ENCODE data around the gene NPFFR1.

The NPFFR1 gene

DNA sequence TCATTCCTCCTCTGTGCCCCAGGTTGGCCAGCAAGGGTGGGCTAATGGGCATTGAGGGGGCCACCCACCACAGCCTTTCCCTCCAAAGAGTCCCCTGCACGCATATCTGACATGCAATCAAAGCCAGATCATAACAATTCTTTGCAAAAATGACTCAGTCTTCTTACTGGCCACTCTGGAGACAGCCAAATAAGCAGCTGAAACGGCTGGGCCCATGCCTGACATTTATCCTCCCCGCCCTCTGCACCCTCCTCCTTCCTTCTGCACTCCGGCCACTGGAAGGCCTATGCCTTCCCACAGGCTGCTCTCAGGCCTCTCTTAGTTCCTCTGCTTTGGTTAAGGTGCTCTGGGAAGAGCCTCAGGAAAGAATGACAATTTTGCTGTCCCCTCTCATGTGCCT, 29.2 kb upstream of the NPFFR1 start:
- no peak for DNase-seq (ENCODE audit: low read depth)

DNA sequence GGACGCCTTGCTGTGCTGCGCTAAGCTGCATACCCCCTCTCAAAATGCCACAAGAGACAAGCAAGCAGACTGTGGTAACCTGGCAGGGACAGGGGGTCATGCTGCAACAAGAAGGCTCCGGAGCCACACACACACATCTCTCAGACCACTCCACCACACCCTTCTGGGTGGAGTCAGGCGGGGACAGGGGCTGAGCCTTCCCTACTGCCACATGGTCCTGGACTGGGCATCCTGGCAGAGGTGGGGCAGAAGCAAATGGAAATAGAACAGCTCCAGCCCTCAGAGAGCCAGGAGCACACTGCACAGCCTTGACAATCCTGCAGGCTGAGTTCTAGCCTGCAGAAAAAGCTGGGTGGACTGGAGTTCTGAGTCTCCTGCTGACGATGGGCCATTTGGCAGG, 28.4 kb upstream of the NPFFR1 start:
- no peak for DNase-seq (ENCODE audit: low read depth)

DNA sequence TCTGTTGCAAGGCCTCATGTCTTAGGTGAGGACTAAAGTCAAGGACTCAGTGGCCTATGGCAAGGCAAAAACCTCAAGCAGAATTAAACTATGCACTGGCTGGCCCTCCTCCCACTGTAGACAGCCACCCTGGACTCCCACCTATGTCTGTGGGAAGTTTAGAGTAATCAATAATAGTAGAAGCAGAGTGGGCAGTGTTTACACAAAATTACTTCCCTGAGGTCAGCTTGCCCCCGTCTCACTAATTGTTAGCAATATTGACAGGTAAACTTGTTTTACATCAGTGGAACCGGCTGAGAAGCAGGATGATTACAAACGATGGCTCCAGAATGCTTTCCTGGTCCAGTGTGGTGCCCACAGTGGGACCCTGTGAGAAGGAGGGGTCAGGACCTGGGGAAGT, 27.9 kb upstream of the NPFFR1 start:
- no peak for DNase-seq (ENCODE audit: low read depth)

DNA sequence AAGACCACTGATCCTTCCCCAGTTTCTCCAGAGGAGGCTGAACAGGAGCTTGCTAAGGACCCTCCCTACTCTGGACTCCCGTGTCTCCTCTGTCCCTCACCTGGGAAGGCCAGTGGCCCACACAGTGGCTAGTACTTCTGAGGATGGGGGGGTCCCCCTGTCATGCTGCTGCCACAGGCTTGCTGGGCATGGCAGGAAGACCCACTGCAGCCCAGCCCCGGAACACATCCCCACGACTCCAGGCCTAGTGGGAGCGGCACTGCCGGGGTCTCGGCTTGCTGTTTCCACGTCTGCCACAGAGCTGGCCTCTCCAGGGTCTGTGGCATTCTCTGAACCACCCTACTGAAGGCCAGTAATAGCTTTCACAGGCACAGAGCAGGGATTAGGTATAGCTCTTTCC, 25.9 kb upstream of the NPFFR1 start:
- no peak for DNase-seq (ENCODE audit: low read depth)

DNA sequence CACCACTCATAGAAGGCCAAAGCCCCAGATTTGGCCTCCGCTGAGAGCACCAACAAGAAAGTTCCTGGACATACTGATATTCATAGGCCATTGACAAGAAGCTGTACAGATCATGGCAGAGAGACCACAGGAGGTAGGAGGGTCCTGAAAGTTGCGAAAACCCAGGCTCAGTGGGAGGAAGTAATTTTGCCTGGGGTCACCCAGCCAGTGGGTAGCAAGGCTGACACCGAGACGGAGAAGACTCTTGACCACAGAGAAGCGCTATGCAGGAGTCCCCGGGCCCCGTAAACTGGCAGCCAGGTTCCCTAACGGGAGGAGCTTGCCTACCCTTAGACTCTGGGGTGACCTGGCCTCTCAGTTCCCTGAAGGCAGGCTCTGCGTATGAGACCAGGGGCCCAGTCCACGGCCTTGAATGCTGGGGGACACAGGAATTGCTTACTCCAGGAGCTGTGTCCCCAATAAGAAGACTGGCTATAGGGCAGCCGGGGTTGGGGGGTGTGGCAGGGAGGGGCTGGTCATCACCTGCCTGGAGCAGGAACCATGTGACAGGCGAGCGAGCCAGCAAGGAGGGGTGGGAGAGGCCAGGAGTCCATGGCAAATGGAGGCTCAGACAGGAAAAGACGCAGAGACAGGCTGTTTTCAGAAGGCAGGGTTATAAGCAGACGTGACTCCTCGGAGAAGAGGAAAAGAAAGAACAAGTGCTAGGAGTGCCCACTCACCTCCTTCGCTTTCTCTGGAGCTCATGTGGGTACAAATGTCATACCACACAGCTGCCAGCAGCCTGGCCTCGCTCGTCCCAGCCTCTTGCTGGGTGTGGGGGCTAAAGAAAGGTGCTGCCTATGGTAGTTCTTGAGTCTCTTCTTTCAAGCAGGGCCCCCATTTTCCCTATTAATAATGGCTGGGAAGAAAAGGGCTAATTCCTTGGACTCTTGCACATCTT, 24.6 kb upstream of the NPFFR1 start:
- no peak for DNase-seq (ENCODE audit: low read depth)

DNA sequence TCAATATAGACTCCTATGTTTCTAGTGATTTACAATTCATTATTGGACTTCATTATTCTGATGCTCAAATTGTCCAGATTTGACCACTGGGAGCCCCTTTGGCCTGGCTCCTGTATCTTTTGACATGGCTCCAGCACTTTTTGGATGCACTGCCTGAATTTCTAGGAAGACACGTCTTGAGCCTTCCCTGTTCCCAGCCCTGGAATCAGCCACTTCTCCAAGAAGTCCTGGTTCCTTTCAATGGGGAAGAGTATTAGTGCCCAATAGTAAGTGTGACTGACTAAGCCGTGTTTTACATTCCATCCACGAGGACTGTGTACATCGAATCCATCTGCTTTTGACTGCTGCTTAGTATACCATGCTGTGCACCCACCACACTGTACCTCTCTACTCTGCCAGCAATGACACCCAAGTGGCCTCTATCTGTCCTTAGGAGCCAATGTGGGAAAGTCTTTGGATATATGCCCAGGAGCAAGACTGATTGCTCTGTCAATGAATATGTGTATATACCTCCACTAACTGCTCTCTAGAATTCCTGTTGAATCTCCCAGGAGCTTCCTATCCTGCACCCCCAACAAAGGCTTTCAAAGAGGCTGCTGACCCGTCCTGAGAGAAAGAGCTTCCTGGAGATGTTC, 23.2 kb upstream of the NPFFR1 start:
- no peak for DNase-seq (ENCODE audit: low read depth)

DNA sequence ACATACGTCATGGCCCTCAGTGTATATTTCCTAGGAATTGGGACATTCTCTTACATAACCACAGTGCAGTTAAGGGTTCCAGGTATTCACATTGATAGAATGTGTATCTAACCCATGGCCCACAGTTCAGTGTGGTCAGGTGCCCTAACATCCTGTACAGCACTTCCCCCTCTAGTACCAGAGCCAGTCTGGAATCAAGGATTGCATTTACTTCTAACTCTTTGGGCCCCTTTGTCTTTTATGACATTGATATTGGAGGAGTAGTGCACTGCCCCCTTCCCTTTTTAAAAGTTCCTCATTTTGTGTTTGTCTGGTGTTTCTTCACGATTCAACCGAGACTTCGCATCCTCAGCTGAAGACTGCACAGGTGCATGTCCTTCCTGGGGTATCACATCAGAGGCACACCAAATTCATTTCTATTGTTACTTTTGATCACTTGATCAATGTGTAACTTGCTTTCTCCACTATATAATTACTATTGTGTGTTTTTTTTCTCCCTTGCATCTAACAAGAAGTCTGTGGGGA, 22.4 kb upstream of the NPFFR1 start:
- no peak for DNase-seq (ENCODE audit: low read depth)

DNA sequence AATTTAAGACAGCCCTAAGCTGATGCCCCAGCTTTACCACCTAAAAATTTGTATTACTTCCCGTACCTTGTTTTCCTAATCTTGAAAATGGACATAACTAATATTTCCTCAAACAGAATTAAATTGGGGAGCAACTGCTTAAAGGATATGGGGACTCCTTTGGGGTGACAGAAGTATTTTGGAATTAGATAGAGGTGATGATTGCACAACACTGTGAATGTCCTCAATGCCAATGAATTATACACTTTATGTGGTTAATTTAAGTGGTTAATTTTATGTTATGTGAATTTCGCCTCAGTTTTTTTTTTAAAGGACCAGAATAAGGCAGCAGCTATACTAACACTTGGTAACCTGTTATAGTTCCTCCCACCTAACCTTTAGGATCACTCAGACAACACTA, 19.9 kb upstream of the NPFFR1 start:
- DNase-seq (ENCODE audit: low read depth): no peak

DNA sequence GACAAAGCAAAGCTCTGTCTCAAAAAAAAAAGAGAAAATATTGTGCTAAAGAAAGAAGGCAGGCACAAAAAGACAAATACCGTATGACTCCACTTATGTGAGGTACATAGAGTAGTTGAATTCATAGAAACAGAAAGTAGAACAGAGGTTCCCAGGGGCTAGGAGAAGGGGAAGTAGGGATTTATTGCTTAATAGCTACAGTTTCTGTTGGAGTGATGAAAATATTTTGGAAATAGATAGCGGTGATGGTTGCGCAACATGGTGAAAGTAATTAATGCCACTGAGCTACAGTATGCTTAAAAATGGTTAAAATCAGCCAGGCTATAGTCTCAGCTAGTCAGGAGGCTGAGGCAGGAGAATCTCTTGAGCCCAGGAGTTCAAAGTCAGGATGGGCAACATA, 18.5 kb upstream of the NPFFR1 start:
- DNase-seq (ENCODE audit: low read depth): no peak

DNA sequence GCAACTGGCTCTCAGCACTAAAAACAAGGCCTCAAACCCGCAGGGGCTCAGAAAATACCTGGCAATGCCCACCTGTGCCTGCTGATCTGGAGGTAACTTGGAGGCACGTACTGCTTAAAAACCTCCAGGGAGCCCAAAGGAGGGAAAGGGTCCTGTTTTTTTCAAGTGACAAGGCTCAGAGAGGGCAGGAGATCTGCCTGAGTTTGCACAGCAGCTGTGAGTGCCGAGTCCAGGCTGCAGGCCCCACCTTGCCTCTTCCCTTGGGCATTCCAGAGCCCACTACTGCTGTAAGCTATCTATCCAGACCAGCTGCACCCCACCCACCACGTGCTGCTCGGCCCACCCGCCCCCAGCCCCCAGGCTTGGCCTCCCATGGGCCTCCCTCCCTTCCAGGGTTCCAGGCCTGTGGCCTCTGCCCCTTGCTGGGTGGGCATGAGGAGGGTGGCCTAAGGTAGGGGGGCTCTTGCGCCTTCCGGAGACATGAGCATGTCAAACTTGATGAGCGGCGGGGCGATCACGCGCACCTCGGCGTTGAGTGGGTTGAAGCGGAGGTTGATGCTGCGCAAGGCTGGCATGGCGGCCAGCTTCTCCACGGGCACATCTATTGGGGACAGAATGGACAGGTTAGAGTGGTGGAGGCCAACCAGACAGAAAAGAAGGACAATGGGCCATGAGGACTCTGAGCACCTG, 17.2 kb upstream of the NPFFR1 start:
- no peak for DNase-seq (ENCODE audit: low read depth)

DNA sequence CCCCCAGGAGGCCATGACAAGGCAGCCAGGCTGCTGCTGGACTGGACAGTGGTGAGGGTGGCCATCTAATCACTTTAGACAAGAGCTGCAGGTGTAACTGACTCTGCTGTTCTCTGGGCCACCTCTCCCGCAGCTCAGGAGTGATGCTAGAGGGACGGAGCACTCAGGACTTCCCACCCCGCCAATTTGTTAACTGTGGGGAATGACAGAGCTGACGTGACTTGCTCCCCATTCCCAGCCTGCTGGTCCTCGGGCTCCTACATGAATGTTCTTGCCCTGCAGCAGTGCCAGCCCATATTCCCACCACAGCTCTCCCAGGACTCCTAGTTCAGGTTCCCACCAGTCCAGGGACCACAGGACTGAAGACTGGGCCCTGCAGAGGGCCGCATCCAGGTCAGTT, 16.7 kb upstream of the NPFFR1 start:
- no peak for DNase-seq (ENCODE audit: low read depth)

DNA sequence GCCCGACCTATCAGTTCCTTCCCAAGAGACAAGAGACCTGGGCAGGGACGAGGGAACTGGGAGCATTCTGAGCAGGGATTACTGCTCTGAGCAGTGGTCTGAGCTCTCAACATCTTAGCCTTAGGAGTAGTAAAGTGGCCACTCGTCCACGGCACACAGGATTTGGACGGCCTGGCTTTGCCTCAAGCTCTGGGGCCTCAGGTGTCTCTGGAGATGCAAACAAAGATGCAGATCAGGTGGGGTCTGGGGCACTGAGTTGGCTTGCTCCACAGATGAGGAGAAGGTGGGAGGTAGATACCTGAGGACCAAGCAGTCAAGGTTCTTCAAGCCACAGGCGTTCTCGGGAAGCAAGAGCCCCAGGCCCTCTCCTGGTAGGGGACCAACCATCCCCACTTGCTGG, 16.1 kb upstream of the NPFFR1 start:
- DNase-seq (ENCODE audit: low read depth): no peak

DNA sequence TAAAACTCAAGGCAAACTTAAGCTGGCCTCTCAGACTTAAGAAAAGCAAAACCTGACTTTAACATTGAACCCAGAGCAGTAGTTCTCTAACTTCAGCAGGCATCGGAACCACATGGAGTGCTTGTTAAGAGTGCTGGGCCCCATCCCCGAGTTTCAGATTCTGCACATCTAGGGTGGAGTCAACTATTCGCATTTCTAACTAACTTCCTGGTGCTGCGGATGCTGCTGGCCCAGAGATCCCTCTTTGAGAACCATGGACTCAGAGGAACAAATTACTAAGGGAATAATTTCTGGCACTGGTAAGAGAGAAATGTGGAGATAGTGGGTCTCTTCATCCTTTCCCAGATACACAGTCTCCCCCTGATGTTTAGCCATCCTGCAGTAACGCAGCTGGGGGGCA, 14.6 kb upstream of the NPFFR1 start:
- no peak for DNase-seq (ENCODE audit: low read depth)

DNA sequence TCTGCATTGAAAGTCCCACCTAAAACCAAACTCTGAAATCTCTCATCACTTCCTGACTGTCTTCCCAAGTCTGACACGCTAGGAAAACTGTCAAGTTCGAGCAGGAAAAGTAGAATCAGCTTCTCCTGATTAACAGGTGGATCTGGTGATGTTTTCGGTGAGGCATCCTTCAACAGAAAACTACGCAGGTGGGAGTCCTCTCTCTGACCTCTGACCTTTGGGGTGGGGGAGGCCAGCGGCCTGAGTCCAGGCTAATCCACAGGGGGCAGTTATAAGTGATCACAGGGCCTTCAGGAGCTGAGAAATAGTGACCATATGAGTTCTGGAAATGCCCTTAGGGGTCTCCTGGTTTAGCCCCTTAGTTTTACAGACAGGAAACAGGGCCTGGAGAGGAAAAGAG, 13.4 kb upstream of the NPFFR1 start:
- DNase-seq (ENCODE audit: low read depth): no peak

DNA sequence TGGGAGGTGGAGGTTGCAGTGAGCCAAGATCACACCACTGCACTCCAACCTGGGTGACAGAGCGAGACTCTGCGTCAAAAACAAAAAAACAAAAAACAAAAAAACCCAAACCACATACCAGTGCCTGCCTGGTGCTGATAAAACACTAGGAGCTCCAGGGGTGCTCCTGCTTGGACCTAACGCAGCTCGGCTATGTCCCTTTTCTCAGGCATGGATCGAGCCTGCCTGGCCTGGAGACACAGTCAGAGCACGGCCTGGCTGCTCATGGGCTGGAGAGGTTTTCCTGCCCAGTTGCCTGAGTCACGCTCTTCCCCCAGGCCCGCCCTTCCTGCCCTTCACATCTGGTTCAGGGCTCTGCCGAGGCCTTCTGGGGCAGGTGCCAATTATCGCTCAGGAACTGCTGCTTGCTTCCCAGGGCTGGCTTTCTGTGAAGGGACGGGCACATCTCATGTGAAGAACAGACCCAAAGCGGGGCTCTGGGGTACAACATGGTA, 12.6 kb upstream of the NPFFR1 start:
- DNase-seq (ENCODE audit: low read depth): no peak

DNA sequence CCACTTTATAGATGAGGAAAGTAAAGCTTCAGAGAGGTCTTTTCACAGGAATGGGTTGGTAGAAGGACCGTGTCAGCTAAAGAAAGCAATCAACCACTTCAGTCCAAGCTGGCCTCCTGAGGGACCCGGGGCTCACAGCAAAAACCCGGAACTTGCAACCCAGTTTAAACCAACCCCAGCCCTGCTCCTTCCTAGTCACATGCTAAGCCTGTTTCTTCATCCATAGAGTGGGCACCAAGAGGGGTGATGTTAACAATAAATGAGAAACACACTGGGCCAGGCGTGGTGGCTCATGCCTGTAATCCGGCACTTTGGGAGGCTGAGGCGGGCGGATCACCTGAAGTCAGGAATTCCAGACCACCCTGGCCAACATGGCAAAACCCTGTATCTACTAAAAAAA, 12.1 kb upstream of the NPFFR1 start:
- no peak for DNase-seq (ENCODE audit: low read depth)

DNA sequence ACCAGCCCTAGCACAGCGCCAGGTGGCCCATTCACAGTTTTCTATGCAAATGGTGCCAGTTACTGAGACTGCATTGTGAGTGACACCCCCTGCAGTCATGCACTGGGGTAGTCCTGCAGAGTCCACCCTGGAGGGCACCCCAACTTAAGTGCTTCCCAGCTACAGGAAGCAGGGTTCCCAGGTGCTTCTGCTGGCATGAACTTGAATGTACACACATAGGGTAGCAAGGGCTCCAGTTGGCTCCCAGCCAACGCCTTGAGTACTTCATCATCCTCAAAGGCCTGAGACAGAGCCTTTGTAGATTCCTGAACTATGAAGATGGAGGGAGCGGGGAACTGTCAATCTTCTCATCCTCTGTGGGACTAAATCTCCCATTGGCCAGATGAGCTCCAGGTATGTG, 11.5 kb upstream of the NPFFR1 start:
- DNase-seq (ENCODE audit: low read depth): no peak

DNA sequence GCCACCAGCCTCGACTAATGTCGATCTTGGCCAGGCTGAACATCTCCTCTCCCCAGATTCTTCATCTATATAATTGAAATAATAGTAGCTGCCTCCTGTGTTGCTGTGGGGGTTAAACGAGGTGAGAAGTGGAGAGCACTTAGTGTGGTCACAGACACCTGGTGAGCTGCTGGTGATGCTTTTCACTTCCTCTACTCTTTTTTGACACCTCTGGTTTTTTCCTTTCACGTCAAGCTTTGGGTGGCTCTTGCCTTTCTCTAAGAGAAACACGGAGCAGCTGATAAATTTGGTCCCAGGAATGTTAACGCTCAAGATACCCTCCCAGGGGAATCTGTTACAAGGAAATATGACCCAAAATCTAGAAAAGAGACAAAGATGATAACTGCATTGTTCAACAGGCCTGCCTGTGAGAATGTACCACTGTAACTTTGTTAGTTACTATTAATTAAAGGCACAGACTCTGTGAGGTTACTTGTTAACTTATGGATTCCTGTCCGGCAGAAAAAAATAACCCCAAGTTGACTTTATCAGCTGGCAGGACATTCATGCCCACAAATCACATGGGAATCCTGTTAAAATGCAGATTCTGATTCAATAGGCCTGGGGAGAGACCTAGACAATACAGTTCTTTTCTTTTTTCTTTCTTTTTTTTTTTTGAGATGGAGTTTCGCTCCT, 9.5 kb upstream of the NPFFR1 start:
- no peak for DNase-seq (ENCODE audit: low read depth)

DNA sequence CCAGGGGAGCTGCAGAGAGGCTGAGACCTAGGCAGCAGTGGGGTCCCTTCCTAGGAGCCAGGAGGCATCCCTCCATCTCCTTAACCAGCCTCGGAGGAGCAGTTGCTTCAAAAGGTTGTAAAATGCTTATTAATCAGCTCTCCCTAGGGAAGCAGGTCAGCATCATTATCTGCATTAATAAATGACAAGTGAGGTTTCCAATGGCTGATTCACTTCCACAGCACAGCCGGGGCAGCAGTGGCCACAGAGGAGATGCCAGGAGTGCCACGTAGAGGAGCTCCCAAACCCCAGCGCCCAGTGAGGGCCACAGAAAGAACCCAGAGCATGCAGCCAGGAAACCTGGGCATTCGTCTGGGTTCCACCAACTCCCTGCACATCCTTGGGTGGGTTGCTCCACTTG, 8.2 kb upstream of the NPFFR1 start:
- no peak for DNase-seq (ENCODE audit: low read depth)

DNA sequence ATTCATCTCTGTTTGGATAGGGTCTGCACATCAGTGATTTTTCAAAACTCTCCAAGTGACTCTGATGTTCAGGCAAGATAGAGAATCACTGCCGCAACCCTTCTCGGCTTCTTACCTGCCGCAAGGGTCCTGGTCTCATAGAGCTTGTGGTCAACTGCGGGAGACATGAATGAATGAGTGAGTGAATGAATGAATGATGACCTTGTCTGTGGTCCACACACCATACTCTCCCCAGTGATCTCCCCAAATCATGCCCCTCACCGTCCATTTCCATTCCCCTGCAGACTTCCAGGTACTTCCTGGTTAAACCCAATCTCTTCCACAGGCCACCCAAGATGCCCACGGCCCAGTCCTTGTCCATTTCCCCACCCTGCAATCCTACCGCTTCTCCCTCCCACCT, 5.9 kb upstream of the NPFFR1 start:
- no peak for DNase-seq (ENCODE audit: low read depth)

DNA sequence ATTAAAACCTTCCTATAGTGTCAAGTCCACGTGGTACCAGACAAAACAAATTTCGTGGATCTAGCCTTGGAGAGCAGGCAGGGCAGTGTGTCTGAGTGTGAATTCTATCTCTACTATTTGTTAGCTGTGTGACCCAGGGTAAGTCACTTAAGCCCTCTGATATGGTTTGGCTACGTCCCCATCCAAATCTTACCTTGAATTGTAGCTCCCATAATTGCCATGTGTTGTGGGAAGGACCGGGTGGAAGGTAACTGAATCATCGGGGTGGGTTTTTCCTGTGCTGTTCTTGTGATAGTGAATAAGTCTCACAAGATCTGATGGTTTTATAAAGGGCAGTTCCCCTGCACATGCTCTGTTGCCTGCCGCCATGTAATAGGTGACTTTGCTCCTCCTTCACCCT, 2.8 kb upstream of the NPFFR1 start:
- DNase-seq (ENCODE audit: low read depth): no peak

DNA sequence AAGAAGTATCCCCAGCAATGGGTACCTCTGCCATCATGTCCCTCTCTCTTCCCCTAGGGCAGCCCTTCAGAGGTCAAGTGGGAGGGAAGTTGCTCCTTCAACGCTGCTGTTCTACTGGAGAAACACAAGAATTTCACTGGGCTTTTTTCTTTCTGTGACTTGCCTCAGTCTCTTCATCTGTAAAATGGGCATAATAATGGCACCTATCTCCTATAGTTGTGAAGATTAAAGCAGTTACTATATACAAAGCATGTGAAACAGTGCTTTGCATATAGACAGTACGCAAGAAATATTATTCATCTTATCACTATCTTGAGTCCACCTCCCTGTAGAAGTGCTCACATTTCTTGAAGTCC, 1.6 kb upstream of the NPFFR1 start:
- no peak for DNase-seq (ENCODE audit: low read depth)
